Activated CD4-positive, CD25-positive, alpha-beta regulatory T cell treated with anti-CD3 and anti-CD28 coated beads, Interleukin-2, amount 50 U/mL, for 24 hours (primary cell): Measurements from ENCODE around the gene ZNF786.
"Not testable (repeated sequence)": the region's sequence is repeated elsewhere in the genome, so short reads cannot be mapped to it uniquely, and the experiment has no call there.

Experiments
- ATAC-seq, 2 donors: fragments of 150-1000 bp; cut with Tn5 transposase; one replicate each; pipeline ENCODE4 v1.10.0; 2021; ENCODE audit warnings: mild to moderate bottlenecking in 1 of 2, moderate library complexity in 1 of 2

ZNF786 gene, protein sequence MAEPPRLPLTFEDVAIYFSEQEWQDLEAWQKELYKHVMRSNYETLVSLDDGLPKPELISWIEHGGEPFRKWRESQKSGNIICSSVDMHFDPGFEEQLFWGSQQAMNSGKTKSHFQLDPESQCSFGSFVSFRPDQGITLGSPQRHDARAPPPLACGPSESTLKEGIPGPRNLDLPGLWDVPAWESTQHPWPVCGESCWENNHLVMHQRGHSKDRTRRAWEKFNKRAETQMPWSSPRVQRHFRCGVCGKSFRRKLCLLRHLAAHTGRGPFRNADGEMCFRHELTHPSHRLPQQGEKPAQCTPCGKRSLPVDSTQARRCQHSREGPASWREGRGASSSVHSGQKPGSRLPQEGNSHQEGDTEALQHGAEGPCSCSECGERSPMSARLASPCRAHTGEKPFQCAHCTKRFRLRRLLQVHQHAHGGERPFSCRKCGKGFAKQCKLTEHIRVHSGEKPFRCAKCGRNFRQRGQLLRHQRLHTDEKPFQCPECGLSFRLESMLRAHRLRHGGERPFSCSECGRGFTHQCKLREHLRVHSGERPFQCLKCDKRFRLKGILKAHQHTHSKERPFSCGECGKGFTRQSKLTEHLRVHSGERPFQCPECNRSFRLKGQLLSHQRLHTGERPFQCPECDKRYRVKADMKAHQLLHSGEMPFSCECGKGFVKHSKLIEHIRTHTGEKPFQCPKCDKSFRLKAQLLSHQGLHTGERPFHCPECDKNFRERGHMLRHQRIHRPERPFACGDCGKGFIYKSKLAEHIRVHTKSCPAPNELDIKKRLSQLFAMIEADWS

DNA sequence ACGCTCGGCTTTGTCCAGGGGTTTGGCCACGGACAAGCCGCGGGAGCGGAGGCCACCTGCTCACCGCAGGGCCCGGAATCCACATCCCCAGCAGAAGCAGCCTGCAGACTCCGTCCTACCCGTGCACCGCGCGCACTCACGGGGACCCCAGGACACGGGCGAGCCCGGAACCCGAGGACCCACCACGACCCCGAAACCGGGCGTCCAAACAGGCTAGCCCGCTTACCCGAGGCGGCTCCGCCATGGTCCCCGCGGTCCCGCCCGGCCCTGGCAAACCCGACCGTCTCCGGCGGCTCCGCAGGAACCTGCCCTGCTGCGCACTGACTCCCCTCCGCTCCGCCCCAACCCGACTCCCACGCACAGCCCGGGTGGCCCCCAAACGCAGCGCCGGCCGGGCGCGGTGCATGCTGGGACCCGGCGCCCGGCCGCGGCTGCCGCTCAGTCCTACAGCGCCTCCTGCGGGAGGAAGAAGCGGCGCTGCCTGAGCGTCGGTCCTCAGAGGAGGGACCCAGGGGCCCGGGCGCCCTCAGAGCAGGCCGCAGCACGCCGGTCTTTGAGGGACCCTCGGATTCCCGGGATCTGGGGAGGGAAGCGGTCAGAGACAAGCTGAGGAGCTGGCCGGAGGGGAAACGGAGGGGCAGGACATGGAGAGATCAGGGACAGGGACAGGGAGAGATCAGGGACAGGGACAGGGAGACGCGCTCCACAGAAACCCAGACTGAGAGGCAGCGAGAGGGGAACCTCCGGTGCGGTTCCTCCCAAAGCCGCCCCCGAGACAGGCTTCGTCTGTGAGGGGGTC, at the start of gene ZNF786:
TSS of gene ZNF786 (minus strand) at position 322 of the 799 bp plus-strand sequence. CDS start at position 244, 78 bp downstream.
- peak; percentile 89 to 94 for ATAC-seq

GRCh38 chr7:149136118-149136517, 45.6 kb upstream of the ZNF786 start:
- ATAC-seq = no peak

- ATAC-seq = no peak
These were observed 42.7 kb upstream of the ZNF786 start for GRCh38 chr7:149133028-149133710.

DNA sequence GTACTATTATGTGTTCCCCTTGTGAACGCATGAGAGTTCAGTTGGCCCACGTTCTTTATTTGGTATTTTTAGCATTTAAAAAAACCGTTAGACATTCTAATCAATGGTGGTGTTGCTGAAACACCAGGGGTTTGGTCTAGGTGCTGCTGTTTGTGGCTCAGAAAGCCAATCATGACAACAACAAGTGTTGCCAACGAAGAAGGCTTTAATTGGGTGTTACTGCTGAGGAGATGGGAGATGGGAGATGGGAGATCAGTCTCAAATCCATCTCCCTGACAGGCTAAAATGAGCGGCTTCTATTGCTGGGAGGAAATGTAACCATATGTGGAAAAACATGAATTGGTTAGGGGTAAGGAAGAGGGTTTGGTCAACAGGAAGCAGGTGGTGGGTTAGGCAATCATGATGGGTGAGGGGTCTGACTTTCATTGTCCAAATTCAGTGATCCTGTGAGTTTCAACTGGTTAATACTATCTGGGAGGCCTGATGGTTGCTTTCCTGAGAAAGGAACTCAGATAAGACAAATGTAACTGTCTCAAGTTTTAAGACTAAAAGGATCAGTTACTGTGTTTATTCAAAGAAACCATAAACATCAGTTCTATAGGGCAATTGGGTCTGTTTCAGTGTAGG, 40.2 kb upstream of the ZNF786 start:
- ATAC-seq = no peak

GRCh38 chr7:149126662-149127266, 36.2 kb upstream of the ZNF786 start:
- ATAC-seq = peak; percentile 49 to 59

- peak; percentile 89 to 90 for ATAC-seq
These were observed 35.5 kb upstream of the ZNF786 start, which contains the start of gene ZNF425 for GRCh38 chr7:149125863-149126661. TSS of gene ZNF425 (minus strand) at chr7:149126324. CDS start at chr7:149126213, 111 bp downstream.

GRCh38 chr7:149125189-149125862, 34.8 kb upstream of the ZNF786 start:
- ATAC-seq = no peak

DNA sequence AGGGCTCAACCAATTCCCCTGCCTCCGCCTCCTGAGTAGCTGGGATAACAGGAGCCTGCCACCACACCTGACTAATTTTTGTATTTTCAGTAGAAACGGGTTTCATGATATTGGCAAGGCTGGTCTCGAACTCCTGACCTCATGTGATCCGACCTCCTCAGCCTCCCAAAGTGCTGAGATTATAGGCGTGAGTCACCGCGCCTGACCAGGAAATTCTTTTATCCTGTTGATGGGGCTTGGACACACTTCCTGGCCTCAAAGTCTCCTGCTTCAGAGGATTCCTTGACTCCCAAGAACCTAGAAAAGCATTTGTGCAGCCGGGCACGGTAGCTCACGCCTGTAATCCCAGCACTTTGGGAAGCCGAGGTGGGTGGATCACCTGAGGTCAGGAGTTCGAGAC, 19.5 kb upstream of the ZNF786 start:
- no peak for ATAC-seq

DNA sequence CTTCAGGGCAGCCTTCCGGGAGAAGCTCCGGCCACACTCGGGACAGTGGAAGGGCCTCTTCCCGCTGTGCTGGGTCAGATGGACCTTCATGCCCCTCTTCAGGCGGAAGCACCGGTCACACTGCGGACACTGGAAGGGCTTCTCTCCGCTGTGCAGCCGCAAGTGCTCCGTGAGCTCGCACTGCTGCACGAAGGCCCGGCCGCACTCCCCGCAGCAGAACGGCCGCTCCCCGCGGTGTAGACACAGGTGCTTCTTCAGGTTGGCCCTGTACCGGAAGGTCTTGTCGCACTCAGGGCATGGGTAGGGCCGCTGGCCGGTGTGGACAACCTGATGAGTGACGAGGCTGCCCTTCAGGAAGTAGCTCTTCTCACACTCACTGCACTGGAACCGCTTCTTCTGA, 14.2 kb upstream of the ZNF786 start:
- no peak for ATAC-seq

GRCh38 chr7:149104214-149104613, 13.7 kb upstream of the ZNF786 start:
- ATAC-seq = no peak

DNA sequence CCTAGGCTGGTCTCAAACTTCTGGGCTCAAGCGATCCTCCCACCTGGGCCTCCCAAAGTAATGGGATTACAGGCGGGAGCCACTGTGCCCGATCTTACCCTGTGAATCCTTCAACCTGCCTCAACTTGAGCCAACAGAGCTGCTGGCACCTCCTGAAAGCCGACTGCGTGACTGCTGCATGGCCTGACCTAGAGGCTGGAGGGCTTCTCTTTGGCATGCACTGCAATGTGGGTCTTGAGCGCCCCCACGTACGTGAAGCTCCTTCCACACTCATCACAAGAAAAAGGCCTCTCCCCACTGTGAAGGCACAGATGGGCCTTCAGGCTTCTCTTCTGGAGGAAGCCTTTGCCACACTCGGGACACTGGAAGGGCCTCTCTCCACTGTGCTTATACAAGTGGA, 12.9 kb upstream of the ZNF786 start:
- ATAC-seq = no peak

DNA sequence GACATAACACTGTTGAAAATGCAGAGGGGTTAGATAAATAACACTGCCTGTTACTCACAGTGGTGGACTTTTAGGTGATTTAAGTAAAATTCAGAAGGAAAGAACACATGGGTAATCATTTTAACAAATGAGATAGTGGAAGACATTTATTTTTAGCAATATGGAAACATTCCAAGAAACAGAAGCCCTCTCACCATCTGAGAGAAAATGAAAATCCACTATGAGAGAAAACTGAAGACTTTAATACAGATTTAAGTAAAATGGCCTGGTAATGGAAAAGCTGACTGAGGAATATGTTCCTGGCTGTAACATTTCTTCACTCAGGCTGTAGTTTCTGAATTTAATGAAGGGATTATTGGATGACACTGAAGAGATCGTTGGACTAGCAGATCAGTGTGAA, 12.1 kb upstream of the ZNF786 start:
- no peak for ATAC-seq

DNA sequence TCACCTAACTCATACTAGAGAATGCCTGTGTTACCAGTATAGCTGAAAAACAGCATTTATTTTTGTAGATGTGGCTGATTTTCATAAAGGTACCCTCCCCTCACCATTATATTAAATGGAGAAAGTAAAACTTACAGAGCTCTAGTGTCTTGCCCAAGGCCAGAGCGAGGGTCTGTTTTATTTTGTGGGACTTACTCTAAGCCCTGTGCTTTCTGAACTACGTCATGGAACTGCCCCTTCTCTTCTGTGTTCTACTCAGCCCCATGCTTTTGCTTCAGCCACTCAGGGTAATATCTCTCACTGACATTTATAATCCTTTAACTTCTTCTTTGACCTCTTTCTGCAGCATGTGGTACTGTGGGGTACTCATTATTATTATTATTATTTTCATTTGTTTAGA, 10.3 kb upstream of the ZNF786 start:
- ATAC-seq = no peak

GRCh38 chr7:149099058-149099457, 8.5 kb upstream of the ZNF786 start:
- no peak for ATAC-seq

DNA sequence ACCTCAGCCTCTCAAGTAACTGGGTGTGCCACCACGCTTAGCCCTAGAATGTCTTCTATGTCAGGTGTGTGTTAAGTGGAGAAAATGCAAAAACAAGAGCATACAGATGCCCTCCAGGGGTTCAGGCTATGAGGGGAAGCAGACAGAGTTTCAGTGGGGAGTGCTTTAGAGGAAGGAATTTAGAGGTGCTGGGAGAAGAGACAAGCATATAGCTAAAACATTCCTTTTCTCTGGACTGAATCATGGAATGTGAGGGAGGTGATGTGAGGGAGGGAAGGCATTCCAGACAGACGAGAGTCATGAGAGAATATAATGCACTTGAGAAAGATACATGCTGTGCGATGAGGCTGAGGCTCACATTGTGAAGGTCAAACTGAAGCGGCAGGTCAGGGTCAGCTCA, 6.6 kb upstream of the ZNF786 start:
- no peak for ATAC-seq

DNA sequence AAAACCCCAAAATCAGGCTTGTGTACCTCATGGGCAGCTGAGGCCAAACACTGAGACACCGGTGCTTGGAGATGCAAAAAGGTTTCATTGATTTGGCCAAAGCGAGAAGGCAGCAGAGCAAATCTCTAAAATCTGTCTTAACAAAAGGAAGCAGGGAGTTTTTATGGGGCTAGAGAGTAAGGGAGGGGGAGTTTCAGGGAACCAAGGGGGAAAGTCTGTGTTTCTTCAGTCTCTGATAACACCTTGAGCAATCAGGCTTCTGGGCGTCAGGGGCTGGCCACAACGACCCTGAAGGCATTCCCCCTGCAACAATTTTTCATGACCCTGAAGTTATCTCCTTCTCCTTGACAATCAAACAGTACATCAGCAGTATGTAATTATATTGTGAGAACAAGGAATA, 2.7 kb upstream of the ZNF786 start:
- no peak for ATAC-seq

DNA sequence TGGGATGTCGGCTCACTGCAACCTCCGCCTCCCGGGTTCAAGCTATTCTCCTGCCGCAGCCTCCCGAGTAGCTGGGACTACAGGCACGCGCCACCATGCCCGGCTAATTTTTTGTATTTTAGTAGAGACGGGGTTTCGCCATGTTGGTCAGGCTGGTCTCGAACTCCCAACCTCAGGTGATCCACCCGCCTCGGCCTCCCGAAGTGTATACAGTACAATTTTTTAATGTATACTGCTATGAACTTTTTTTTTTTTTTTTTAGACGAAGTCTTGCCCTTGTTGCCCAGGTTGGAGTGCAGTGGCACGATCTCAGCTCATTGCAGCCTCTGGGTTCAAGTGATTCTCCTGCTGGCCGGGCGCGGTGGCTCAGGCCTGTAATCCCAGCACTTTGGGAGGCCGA, 1.7 kb upstream of the ZNF786 start:
- ATAC-seq = not testable (repeated sequence)

GRCh38 chr7:149087376-149087775, 3.1 kb downstream of the ZNF786 start:
- ATAC-seq = no peak

GRCh38 chr7:149085866-149086265, 4.7 kb downstream of the ZNF786 start:
- ATAC-seq = no peak

- ATAC-seq = no peak
These were observed 6.1 kb downstream of the ZNF786 start for GRCh38 chr7:149084407-149084806.
